ENCODE data around the gene TOMM34. TPM values are rescaled to one million over a fixed set of nuclear protein-coding genes. Genes with fewer than 3 reads are reported as not detected.

Gene TOMM34
- total RNA-seq, 1 experiment from 2014 or later, result 30.6 TPM

GRCh38 chr20:44954211-44954610 is 6.0 kb downstream of the TOMM34 start:
- POLR2A ChIA-PET, result interaction anchor here (0.6 kb wide), 1 partner anchor 442 kb away, joined by 9 read pairs; no protein-coding TSS in a partner anchor

GRCh38 chr20:44952731-44953130 is 7.5 kb downstream of the TOMM34 start:
- intact Hi-C loops (cut with micrococcal nuclease; ENCODE audit: unreplicated experiment), result no loop called here
- H3K4me3 ChIP-seq (ENCODE audit: low read depth in 2 of 2, low read length in 2 of 2), result no peak overlapping the region
- no peak for DNase-seq (ENCODE audit: low read depth, low spot score)
- ChIA-PET POLR2A (interaction anchor here (0.5 kb wide), 1 partner anchor 125 kb away, joined by 8 read pairs; no protein-coding TSS in a partner anchor), CTCF (no interaction called here)
- in situ Hi-C loops (cut with HindIII; ENCODE audit: low pct_unique_long_range_greater_than_20kb, low sequenced_read_pairs), result no loop called here
- H3K4me1 ChIP-seq (ENCODE audit: control insufficient read depth, insufficient read depth, low read length), result no peaks in the 10 kb centered on the region
- H3K27ac ChIP-seq (ENCODE audit: low read length), result no peak overlapping the region
- H3K27me3 ChIP-seq (ENCODE audit: control insufficient read depth, insufficient read depth, low read length), result no peaks in the 10 kb centered on the region
- ATAC-seq, result no peak
- H3K36me3 ChIP-seq (ENCODE audit: control insufficient read depth, insufficient read depth, low read length), result peaks cover 48% of the 10 kb centered on the region
- no TSS peak for BruUV-seq (replicated peaks)
- no peaks in the 10 kb centered on the region for H3K9me3 ChIP-seq (ENCODE audit: control insufficient read depth, insufficient read depth, low read depth, low read length)
- no peak for TF ChIP-seq CTCF (IDR thresholded peaks at IDR 0.05)
- no peak for TF ChIP-seq SIN3A (IDR thresholded peaks at IDR 0.05; ENCODE audit: borderline replicate concordance, insufficient read depth, low read depth, low read length)
- TF ChIP-seq REST (IDR thresholded peaks at IDR 0.05; ENCODE audit: insufficient read depth in 1 of 2, low read depth in 2 of 2, low read length in 1 of 2), result no peak
- no peak for TF ChIP-seq POLR2AphosphoS5 (IDR thresholded peaks at IDR 0.05; ENCODE audit: low read depth, low read length)
- TF ChIP-seq TCF7L2 (IDR thresholded peaks at IDR 0.05; ENCODE audit: low read depth, low read length), result no peak

More at GRCh38 chr20:44954211-44954610, 6.0 kb downstream of the TOMM34 start:
- peaks cover 35% of the 10 kb centered on the region for H3K36me3 ChIP-seq (ENCODE audit: control insufficient read depth, insufficient read depth, low read length)
- H3K27me3 ChIP-seq (ENCODE audit: control insufficient read depth, insufficient read depth, low read length), result no peaks in the 10 kb centered on the region
- intact Hi-C loops (cut with micrococcal nuclease; ENCODE audit: unreplicated experiment) (no loop called here), in situ Hi-C loops (cut with HindIII; ENCODE audit: low pct_unique_long_range_greater_than_20kb, low sequenced_read_pairs) (no loop called here)
- TF ChIP-seq CTCF (IDR thresholded peaks at IDR 0.05), result no peak
- no peak for TF ChIP-seq POLR2AphosphoS5 (IDR thresholded peaks at IDR 0.05; ENCODE audit: low read depth, low read length)
- TF ChIP-seq SIN3A (IDR thresholded peaks at IDR 0.05; ENCODE audit: borderline replicate concordance, insufficient read depth, low read depth, low read length), result no peak
- TF ChIP-seq TCF7L2 (IDR thresholded peaks at IDR 0.05; ENCODE audit: low read depth, low read length), result no peak
- TF ChIP-seq REST (IDR thresholded peaks at IDR 0.05; ENCODE audit: insufficient read depth in 1 of 2, low read depth in 2 of 2, low read length in 1 of 2), result no peak
- DNase-seq (ENCODE audit: low read depth, low spot score) (no peak), ATAC-seq (no peak)
- CTCF ChIA-PET, result no interaction called here
- no peak overlapping the region for H3K27ac ChIP-seq (ENCODE audit: low read length)
- BruUV-seq (replicated peaks), result no TSS peak
- no peak overlapping the region for H3K4me3 ChIP-seq (ENCODE audit: low read depth in 2 of 2, low read length in 2 of 2)
- H3K4me1 ChIP-seq (ENCODE audit: control insufficient read depth, insufficient read depth, low read length), result peaks cover 8% of the 10 kb centered on the region
- H3K9me3 ChIP-seq (ENCODE audit: control insufficient read depth, insufficient read depth, low read depth, low read length), result no peaks in the 10 kb centered on the region

Data from Panc1 (cell line).